ENCODE results near the gene POMT1.
"Not testable (repeated sequence)": the region's sequence is repeated elsewhere in the genome, so short reads cannot be mapped to it uniquely, and the experiment has no call there.

The POMT1 gene

DNA sequence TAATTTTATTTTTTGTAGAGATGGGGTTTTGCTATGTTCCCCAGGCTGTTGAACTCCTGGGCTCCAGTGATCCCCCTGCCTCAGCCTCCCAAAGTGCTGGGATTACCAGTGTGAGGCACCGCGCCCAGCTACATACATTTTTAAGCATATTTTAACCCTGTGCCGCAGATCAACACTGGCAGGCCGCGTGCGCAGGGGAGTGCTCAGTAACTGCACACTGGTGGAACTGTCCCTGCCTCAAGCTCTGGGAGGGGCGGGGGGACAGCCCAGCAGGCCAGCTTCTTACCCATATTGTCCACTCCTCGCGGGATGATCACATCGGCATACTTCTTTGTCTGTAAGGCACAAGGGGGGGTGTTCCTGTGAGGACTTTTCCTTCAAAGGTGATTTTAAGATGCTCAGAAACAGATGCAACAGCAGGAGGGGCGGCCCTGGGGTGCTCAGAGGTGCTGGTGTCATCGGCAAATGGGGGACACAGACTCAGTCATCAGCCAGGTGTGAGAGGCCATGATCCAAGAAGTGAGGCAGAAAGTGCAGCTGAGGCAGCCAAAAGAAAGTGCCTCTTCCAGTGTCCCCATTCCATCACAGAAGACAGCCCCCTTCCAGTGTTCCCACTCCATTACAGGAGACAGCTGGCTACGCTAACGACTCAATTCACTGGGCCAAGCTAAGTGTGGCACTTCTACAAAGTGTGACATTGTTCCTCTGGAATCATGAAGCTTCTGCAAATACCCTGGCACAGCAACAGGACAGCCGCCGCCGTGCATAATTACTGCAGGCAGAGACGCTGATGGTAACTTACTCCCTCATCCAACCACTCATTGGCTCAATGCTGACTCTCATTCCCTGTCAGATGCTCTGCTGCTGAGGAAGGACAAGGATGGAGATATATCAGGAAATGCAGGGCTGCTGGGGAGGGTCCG lies 23.2 kb downstream of the POMT1 start:
- no peak for DNase-seq

DNA sequence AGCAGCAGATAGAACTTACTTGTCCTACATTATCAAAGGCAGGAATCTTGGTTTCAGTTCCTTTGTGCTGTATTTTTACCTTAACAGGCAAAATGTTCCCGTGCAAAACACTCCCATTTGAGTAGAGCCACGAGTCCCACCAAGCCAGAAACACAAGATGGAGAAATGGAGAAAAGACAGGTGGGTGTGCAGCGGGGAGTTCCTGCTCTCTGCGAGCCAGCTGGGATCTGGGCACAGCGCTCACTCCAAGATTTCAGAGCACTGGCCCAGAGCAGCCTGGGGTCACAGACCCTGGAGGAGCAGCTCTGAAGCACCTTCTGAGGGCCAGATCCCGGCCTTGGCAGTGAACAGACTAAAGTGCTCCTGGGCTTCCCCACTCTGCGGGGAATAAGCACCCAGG lies 25.5 kb downstream of the POMT1 start:
- no peak for DNase-seq

DNA sequence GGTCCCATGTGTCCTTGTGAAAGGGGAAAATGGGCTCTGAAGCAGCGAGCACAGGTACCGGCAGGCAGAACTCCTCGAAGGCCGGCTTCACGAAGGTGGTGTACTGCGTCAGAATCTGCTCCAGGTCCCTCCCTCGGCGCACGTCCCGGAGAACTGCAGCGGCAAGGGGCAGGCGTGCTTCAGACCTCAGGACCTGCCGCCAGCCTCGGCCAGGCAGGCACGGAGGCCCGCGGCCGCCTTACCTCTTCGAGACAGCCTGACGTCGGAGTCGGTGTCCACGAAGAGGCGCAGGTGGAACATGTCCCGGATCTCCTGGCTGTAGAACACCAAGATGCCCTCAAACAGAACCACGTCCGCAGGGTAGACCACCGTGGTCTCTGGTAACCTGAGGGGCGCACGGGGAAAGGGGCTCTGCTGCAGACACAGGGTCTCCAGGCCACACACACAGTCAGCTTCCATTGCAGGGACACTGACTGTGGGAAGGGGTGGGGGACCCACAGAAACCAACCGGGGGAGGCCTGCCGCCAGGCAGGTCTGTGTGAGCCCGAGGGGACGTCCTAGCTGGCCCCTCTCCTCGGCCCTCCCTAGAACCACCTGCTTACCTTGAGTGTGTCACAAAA lies 26.3 kb downstream of the POMT1 start:
- DNase-seq = no peak

DNA sequence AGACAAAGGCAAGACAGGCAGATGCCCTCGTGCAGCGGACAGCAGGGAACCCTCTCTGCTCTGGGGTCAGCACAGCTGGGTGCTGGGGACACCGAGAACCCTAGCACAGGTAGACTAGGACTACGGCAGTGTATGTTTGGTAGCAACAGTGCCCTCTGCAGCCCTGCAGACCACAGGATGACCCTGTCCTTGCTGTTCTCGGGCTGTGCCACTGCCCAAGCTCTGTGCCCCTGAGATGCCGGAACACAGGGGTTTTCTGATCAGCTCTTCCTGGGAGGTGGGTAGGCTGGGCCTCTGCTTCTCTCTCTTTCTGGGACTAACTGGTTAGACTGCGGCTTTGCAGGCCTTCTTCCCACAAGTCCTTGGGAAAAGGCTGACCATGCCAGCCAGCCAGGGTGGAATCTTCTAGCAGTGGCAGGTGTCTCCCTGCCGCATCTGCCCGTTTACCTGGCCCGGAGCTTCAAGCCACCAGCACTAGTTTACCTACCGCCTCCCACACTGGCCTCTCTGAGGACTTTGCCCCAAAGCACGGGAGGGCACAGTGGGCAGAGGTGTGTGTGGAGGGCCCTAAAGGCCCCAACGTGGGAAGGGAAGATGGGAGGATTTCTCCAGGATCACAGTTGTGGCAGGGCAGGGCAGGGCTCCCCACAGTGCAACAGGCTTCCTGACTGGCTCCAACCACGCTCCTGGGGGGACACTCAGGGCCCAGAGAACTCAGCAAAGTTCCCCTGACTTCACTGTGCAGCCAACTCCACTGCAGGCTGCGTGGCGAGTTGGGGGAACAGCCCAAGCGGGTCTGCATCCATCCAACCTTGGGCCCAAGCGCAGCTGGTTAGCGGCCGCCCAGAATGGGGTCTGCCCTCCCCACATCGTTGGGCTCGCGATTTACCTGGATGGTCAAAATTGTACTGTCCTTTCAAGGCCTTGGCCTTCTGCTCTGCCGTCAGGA lies 27.2 kb downstream of the POMT1 start:
- no peak for DNase-seq

DNA sequence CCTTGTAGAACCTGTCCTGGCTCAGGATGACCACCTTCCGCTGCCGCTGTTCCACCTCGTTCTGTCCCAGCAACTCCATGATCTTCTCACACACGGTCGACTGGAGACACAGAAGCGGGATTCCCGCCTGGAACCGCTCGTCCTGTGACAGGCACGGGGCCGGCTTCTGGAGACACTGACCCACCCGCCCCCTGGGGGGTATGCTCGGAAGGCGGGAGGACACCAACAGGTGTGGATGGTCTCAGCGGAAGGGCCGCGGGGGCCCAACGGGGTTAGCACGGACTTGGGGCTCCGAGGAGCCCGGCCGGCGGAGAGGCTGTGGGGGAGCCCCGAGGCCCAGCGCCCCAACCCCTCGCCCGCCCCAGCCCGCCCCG lies 27.8 kb downstream of the POMT1 start:
- DNase-seq = no peak

DNA sequence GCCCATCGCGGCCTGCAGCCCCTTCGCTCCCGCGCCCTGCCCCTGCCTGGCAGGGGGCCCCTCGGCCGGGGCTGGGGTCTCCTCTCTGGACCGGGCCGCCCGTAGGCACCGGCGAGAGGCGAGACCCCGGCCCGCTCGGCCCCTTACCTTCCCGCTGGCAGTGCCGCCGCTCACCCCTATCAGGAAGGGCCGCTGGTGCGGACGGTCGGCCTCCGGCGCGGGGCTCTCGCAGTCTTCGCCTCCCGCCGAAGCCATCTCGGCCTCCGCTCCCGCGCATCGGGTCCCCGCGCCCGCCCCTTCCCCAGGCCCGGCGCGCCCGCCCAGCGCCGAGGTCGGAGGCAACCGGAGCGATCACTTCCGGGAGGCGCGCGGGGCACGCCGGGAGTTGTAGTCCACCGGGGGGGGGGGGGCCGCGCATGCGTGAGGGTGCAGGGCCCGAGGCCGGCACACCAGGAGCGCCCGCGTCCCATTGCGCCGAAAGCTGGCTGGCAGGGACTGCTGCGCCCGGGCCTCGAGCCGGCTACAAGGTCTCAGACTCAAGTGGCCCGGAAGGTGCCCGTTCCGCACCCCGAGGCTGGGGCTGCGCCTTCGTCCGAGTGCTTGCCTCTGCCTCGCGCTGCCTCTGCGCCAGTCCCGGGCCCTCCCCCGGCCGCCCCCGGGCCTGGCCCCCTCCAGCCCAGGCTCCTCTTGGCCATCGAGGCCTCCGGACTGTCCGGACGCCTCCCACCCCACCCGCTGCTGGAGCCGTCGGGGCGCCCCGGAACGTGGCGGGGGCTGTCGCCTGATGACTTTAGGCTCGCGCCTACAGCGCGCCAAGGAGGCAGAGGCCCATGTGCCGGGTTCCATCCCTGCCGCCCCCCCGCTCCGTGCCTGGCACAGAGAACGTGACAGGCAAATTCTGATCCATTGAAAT lies 28.5 kb downstream of the POMT1 start, which contains the start of gene UCK1:
Gene UCK1 (minus strand): TSS at position 344 of the 913 bp plus-strand sequence. CDS start 89 bp downstream, at position 255.
- peak; percentile 11 to 26 for DNase-seq

DNA sequence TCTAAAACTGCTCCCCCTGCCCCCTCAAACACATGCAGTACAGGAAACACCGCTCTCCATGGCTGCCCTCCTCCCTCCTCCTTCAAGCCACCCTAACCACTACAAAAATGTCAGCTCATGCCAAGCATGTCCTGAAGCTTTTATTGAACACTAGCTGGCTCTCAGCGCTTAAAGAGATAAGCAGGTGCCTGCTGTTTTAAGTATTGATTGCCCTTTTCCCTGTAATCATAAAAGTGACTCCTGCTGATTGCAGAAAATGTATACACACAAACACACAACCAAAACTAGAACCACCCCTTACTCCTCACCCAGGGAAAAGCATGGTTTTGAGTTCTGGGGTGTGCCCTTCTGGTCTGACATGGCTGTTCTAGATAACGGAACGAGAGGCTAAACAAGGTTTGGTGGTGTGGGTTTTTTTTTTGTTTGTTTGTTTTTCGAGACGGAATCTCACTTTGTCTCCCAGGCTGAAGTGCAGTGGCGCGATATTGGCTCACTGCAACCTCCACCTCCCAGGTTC lies 32.1 kb downstream of the POMT1 start:
- peak; percentile 3 to 18 for DNase-seq

DNA sequence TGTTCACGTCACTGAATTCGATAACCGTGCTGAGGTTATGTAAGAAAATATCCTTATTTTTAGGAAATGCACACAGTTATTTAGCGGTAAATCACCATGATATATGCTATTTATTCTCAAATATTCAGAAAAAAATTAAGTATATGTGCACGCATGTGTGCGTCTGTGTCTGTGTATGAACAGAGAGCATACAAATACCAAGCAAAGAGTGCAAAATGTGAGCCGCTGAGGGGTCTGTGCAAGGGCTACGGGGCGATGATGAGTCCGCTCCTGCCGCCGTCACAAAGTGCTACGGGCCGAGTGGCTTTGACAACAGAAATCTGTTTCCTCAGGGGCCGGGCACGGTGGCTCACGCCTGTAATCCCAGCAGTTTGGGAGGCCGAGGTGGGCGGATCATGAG lies 35.2 kb downstream of the POMT1 start:
- DNase-seq = no peak

DNA sequence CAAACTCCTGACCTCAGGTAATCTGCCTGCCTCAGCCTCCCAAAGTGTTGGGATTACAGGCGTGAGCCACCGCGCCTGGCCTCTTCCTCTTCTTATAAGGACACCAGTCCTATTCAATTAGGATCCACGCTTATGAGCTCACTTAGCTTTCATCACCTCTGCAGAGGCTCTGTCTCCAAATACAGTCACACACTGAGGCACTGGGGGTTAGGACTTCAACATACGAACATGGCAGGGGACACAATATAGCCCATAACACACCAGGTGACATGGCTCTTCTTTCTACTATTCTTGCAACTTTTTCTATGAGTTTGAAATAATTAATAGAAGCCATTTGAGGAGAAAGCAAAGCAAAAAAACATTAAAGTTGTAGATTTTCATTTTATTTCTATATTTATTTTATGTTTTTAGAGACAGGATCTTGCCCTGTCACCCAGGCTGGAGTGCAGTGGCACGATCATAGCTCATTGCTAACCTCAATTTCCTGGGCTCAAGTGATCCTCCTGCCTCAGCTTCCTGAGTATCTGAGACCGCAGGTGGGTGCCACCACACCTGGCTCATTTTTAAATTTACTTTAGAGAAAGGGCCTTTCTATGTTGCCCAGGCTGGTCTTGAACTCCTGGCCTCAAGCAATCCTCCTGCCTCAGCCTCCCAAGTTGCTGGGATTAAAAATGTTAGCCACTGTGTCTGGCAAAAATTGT lies 36.7 kb downstream of the POMT1 start:
- DNase-seq = no peak

DNA sequence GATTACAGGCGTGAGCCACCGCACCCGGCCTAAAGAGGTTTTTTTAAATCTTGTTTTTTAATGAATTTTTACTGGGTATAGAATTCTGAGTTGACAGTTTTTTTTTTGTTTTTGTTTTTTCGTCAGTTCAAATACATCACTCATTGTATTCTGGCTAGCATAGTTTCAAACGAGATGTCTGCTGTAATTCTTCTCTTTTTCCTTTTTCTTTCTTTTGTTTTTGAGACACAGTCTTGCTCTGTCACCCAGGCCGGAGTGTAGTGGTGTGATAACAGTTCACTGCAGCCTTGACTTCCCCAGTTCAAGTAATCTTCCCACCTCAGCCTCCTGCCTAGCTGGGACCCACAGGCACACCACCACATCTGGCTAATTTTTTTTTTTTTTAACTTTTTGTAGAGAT lies 40.4 kb downstream of the POMT1 start:
- no peak for DNase-seq

DNA sequence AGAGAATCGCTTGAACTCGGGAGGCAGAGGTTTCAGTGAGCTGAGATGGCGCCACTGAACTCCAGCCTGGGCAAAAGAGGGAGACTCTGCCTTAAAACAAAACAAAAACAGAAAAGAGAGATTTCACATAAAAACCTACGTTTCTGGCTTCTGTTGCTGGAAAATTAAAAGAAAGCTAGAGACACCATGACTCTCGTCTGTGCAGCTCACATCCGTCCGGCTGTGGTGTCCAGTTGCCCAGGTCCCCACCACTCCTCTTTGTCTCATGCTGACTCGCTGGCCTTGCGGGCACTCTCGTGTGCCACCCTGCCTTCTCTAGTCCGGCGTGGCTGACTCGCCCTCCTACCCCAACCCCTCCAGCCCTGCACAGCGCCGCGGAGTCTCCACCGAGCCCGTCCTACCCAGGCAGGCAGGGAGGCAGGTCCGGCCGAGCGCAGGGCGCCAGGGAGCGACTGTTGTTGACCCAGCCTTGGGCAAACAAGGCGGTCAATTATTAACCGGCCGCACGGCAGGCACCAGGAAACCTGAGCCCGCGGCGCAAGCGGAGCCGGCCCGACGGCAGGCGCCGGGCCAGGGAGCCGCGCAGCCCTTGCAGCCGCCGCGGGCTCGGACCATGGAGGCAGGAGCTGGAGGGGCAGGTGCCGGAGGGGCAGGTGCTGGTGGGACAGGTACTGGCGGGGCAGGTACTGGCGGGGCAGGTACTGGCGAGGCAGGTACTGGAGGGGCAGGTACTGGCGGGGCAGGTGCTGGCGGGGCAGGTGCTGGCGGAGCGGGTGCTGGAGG lies 42.5 kb downstream of the POMT1 start, which contains the start of gene PRRT1B:
Gene PRRT1B (plus strand): TSS at position 521 of the 783 bp plus-strand sequence. CDS start 93 bp downstream, at position 614.
- DNase-seq = no peak

DNA sequence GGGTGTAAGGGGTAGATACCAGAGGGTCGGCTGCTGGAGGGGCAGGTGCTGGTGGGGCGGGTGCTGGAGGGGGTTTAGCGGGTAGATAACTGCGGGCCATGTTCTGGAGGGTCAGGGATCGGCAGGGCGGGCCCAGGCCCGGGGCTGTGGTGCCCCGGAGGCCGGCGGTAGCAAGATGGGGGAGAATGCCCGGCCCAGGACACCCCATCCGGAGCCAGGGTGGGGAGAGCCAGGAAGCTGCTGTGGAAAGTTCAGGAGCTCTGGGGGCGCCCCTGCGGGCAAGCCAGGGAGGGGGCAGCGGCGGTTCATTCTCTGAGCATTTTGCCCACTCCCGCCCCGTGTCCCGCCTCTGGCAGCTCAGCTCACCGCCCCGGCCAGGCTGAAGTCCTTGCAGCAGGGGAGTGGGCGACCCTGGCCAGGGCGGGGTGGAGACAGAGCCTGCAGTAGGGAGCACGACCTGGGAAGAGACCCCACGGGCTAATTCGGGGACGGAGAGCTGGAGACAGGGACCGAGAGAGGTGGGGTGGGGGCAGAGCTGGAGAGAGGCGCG lies 43.1 kb downstream of the POMT1 start:
- no peak for DNase-seq

DNA sequence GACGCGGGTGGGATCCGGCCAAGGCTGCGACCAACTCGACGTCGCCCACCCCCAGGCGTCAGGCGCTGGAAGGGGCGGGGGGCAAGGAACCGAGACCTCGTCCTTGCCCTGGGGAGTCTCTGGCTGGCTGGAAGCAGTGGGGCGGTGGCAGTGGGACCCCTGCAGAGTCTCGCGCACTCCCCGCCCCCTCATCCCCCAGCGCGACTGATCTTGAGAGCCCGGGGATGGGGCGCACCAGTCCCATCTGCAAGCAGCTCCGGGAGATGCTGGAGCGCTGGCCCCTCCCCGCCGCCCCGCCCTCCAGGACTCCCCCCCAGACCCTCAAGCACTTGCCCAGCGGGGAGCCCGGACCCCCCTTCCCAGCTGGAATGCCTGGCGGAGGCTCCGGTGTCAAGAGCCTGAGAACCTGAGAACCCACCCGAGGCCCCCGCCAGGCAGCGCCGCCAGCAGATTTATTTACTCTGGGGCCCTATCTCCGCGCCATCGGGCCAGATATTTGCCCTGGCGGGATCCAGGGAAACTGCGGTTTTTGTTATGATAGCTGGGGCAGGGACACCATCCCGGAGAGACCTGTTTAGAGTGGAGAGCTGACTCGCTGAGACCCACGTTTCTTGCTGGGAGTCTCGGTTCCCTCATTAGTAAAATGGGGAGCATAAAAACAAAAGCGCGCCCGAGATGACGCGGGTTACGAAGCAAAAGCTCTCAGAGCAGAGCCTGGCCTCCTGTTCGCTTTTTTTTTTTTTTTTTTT lies 43.8 kb downstream of the POMT1 start:
- DNase-seq = no peak

DNA sequence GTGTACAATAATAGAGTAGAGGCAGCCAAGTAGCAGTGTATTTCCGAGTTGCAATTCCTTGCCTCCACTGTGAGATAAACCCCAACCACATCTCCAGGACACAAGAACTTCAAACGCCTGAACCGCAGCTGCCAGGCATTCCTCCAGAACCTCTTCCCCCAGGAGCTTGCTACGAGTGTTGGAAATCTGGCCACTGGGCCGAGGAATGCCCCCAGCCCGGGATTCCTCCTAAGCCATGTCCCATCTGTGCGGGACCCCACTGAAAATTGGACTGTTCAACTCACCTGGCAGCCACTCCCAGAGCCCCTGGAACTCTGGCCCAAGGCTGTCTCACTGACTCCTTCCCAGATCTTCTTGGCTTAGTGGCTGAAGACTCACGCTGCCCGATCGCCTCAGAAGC lies 46.5 kb downstream of the POMT1 start:
- DNase-seq = not testable (repeated sequence)

DNA sequence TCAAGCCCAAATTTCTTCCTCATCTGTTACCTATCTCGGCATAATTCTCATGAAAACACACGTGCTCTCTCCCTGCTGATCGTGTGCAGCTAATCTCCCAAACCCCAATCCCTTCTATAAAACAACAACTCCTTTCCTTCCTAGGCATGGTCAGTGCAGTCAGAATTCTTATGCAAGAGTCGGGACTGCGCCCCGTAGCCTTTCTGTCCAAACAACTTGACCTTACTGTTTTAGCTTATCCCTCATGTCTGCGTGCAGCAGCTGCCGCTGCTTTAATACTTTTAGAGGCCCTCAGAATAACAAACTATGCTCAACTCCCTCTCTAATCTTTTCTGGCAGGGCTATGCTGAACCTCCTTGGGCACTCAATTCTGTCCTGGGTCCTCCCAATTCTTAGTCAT lies 47.7 kb downstream of the POMT1 start:
- not testable (repeated sequence) for DNase-seq

DNA sequence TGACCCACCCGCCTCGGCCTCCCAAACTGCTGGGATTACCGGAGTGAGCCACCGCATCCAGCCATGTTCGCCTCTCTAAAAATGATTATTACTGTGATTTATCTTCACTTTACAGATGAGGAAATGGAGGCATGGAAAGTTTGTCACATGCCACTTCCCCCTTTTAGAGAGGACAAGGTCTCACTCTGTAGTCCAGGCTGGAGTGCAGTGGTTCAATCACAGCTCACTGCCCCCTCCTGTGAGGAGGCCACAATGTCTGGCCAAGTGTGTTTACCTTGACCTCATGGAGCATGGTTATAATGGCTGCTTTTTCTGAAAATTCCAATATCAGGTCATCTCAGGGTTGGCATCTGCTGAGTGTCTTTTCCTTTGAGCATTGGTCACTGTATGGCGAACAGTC lies 49.3 kb downstream of the POMT1 start:
- DNase-seq = no peak

DNA sequence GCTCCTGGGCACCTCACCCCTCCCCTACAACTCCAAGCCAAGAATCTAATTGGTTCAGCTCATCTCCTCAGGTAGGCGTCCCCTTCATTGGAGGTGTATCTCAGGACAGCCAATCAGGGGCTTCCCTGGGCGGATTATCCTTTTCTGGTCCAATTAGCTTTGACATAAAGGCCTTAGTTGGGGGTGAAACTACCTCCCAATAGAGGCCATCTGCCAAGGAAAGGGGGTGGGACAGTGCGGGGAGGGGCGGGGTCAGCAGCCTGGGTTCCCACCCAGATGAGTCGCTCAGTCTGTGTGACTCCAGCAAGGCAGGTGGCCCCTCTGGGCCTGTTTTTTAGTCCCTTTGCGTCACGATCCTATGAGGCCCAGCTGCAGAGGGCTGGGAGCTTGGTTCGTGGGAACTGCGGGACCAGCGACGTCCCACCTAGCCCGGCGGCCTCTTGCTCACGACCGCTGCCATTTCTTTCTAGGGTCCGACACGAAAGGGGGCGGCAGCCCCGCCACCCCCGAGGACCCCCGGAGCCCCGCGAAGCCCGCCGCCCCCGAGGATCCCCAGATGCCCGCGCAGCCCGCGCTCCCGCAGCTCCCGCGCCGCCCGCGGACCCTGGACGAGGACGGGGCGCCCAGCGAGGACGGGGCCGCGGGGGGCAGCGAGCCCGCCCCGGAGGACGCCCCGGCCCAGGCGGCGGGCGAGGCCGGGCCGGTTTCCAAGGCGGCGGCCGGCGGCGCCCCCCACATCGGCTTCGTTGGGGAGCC lies 51.5 kb downstream of the POMT1 start:
- no peak for DNase-seq

DNA sequence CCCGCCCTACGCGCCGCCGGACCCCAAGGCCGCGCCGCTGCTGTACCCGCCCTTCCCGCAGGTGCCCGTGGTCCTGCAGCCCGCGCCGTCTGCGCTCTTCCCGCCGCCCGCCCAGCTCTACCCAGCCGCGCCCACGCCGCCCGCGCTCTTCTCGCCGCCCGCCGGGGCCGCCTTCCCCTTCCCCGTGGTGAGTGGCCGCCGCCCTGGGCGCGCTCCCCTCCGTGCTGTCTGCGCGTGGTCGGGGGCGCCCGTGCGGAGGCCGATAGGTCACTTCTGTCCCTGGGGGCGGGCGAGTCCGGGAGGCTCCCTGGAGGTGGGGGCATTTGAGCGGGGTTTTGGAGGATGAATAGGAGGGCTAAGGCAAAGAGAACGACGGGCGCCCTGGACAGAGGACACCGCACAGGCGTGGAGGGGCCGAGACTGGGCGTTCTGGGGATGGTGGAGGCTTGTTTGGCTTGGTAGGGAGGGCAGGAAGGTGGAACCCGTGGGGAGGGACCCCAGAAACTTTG lies 52.2 kb downstream of the POMT1 start:
- no peak for DNase-seq

Data from NCI-H187 (cell line).